NCI-H526 treated with DMSO at 0.1 percent for 48 hours (cell line): ENCODE results near the gene PRF1.
A peak's percentile ranks its signal among the peaks of the same experiment; 100 is the strongest.
"Not testable (repeated sequence)": the region's sequence is repeated elsewhere in the genome, so short reads cannot be mapped to it uniquely, and the experiment has no call there.

ENCODE experiments used
- DNase-seq: peaks from one replicate; lab custom pipeline; 2025; lab: John Stamatoyannopoulos, UW

The PRF1 gene

DNA sequence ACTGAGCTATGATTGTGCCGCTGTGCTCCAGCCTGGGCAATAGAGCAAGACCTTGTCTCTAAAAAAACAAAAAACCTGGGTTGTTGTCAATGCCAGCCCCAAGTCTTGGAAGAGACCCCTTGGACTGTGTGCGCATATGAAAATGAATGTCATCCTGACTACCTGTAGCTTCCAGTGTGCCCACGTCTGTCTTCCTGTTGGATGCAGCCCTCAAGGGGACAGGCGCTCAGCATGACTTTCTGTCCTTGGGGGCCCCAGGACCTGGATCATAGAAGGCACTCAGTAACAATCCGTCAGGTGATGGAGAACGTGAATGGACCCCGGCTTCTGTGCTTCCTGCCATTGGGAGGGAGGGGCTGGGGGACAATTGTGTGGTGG is 9.0 kb downstream of the PRF1 start:
- DNase-seq = no peak

DNA sequence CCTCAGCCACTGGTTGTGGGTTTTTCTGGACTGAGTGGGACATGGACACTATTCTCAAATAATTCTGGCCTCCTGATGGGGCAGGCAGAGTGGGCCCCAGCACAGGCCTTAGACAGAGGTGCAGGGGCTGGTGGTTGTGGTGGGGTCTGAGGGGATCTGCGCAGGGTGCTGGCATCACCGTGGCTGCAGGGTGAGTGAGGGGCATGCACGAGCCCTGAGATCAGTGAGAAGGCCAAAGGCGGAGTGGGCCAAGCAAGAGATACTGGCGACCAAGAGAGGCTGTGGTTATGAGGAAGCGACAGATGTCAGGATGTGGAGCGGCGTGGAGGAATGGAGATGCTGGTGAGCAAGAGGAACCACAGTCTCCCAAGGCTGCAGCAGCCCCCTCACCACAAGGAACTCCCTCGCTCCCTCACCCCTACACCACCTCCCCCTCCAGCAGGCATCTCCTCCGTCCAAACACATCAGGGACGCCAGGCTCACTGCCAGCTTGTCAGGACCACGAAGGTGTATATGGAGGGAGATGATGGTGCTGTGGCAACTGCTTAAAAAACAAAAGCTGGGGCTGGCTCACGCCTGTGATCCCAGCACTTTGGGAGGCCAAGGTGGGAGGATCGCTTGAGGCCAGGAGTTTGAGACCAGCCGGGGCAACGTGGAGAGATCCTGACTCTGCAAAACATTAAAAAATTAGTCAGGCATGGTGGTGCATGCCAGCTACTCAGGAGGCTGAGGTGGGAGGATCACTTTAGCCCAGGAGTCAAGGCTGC is 9.6 kb downstream of the PRF1 start:
- no peak for DNase-seq

DNA sequence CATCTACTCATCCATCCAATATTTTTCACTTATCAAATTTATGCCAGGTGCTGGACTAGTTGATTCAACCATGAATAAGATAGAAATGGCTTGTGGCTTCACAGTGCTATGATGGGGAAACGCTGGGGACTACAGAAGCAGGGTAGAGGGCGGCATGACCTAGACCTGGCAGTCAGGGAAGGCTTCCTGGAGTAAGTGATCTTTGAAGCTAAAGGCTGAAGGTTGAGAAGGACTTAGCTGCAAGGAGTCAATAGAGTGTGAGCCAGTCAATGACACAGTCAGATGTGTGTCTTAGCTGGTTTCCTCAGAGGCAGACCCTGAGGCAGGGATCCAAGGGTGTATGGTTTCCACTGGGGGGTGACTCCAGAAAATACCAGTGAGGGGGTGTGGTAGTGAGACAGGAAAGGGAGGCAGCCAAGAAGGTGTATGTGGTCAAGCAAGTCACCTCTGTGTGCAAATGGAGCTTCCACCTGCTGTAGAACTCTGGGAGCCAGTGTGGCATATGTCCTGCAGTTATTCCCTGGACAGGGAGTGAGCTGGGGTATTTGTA is 10.3 kb downstream of the PRF1 start:
- no peak for DNase-seq

DNA sequence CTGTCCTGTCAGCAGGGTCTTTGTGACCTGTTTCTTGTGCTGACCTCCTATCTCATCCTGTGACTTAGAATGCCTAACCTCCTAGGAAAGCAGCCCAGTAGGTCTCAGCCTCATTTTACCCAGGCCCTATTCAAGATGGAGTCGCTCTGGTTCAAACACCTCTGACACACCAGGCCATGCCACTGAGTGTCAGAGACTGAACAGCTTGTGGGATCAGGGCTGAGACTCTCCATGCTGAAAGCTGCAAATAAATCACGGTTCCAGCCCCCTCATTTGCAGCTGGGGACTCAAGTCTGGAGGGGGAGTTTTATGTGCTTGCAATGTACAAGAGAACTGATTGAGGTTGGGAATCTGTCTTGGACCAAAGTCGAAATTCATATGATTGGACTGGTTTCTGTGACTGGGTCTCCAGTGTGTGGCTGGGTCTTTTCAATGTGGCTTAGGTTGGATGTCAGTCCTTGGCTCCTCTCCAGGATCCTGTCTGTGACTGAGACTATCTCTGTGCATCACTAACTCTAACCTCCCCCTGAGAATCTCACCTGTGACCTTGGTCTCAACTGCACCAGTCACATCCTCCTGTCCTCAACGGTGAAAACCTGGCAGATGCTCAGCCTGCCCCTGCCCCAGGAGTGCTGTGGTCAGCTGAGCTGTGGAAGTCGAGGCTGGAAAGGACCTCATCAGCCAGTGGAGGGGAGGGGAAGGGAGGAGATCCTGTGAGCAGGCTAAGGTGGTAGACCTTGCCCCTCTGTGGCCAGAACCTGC is 11.7 kb downstream of the PRF1 start:
- no peak for DNase-seq

DNA sequence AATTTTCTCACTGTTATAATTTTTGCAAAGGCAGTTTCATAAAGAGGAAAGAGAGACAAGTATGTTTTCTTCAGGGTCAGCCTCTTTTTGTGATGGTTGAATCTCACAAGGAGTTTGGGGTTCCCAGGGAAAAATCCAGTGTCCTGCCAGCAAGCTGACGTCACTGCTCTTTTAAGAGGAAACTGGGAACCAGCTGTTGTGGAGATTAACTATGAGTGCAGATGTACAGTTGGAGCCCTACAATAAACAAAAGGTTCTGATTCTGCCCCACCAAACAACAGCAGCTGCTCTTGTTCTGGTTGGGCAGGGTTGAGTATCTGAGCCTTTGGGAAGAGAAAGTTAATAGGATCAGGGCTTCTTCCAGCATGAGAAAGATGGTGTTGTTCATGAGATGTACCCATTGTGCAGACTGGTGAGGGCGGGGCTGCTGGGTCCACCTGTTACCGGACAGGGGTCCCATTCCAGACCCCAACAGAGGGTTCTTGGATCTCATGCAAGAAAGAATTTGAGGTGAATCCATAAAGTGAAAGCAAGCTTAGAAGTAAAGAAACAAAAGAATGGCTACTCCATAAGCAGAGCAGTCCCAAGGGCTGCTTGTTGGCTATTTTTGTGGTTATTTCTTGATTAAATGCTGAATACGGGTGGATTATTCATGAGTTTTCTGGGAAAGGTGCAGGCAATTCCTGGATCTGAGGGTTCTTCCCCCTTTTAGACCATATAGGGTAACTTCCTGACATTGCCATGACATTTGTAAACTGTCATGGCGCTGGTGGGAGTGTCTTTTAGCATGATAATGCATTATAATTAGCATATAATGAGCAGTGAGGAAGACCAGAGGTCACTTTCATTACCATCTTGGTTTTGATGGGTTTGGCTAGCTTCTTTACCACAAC is 12.5 kb downstream of the PRF1 start:
- no peak for DNase-seq

DNA sequence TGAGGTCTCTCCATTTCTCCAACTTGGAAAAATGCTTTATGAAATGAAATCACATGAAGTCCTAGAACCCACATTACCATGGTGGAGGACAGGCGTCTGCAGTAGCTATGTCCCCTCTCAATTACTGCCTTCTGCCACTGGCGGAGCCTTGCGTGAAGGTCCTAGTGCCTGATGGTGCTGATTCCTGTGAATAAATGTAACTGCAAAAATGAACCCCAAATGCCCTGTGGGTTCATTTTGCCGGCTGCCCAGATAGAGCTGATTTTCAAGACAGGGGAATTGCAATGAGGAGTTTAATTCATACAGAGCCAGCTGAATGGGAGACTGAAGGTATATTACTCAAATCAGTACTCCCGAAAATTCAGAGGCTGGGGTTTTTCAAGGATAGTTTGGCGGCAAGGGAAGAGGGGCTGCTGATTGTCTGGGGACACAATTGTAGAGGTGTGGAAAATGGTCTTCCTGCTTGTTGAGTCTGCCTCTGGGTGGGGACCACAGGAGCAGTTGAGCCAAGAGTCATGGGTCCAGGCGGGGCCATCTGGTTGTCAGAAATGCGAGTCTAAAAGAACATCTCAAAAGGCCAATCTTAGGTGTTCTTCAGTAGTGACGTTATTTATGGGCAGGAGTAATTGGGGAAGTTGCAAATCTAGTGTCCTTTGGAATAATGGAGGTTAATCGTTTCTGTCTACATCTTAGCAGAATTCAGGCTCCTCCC is 13.5 kb downstream of the PRF1 start:
- DNase-seq = no peak

DNA sequence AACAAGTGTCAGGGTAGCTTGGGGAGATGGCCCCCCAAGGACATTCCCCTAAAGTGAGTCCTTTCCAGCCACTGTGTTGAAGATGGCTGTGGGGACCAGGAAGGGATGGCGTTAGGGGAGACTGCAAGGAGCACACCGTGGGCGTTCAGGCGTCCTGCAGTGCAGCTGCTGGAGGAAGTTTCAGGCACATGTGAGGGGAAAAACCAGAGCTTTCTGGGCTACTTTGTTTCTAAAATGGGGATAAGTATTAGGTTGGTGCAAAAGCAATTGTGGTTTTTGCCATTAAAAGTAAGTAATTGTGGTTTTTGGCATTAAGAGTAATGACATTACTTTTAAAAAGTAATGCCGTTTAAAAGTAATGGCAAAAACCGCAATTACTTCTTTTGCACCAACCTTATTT is 14.3 kb downstream of the PRF1 start:
- DNase-seq = no peak

DNA sequence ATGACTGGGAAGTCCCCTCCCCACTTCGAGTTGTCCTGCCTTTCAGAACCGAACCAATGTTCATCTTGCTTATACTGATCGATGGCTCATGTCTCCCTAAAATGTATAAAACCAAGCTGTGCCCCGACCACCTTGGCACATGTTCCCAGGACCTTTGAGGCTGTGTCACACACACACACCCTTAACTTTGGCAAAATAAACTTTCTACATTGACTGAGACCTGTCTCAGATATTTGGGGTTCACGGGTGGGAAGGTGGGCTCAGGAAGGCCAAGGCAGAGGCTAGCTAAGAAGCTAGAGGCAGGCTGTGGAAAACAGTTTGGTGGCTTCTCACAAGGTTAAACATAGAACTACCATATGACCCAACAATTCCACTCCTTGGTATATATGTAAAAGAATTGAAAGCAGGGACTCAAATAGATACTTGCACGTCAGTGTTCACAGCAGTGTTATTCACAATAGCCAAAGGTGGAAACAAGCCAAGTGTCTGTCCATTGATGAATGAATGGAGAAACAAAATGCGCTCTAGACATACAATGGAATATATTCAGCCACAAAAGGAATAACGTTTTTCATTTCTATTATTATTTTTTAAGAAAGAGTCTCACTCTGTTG is 15.4 kb downstream of the PRF1 start:
- DNase-seq = no peak

DNA sequence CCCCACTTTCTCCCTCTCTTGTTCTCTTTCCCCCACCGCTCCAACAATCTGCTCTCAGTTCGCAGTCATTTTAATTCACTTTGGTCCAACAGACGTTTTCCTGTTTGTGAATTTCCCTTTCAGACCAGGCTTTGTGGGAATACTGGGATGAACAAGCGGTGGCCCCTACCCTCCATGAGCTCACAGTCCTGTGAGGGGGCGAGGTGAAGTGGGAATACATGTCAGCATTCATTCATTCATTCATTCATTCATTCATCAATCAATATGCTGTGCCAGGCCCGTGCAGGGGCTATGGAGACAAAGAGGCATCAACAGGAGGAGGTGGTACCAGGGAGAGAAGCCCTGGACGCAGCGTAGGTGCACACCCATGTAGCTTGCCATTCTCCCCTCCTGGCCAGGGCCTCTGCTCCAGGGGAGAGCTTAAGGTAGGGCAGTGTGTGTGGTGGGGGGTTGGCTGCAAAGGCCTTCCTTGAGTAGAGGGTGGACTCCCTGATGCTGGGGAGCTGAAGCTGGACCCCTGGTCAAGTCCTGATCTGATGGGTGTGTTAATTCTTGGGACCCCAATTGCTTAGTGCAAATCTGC is 16.1 kb downstream of the PRF1 start:
- DNase-seq = no peak

DNA sequence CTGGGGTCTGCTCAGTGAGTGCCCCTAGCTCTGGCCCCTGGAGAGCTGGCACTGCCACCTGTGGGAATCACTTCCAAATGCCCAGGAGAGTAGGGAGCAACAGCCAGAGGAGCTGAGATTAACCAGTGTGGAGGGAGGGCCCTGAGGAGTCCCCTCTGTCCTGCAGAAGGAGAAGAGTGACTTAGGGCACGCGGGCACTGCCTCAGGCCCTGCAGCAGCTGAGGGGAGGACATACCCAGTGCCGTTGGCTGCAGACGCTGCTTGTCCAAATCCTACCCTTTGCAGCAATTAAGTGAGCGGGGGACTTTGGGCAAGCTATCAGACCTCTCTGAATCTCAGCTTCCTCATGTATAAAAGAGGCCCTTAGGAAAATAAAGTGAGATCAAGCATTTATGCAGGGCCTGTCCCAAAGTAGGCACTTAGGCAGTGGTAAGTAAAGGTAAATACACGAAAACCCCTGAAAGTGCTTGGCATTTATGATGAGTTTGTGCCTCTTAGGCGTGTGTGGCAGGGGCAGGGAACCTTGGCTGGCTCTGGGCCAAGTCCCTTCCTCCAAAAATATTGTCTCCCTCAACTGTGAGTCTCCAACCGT is 16.9 kb downstream of the PRF1 start:
- no peak for DNase-seq

DNA sequence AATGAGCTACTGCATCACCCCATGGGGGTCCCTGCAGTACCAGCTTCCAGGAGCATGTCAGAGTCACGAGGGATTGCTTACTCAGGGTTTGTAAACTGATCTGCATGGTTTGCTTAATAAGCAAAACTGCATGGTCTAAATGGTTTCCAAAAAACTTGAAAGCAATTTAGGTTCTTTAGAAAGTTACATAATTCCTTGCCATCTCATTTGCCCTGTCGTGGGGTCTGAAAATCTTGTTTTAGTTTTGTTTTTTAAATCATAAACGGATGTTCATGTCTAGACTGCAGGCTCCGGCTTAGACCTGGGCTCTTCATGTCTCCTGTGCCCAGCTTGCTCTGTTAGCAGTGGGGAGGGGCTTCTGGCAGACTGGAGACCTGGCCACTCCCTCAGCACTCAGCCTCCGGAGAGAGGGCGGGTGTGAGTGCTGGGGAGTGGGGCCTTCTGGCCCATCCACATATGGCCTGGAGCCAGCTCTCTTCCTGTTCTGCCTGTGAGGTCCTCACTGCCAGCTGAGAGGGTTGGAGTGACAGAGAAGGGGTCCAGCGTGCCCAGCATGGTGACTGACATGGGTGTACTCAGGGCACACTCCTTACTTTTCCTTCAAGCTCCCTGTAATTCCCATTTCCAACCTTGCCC is 17.5 kb downstream of the PRF1 start:
- DNase-seq = peak; percentile 30

DNA sequence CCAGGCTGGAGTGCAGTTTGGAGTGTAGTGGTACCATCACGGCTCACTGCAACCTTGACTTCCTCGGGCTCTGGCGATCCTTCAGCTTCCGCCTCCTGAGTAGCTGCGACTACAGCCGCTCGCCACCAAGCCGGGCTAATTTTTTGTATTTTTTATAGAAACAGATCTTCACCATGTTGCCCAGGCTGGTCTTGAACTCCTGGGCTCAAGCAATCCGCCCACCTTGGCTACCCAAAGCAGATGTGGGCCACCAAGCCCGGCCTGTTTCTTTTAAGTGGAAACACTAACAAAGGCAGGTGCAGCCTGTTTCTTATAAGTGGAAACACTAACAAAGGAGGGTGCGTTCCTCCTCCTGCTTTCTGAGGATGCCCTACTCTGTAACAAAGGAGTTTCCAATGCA is 18.2 kb downstream of the PRF1 start:
- no peak for DNase-seq

DNA sequence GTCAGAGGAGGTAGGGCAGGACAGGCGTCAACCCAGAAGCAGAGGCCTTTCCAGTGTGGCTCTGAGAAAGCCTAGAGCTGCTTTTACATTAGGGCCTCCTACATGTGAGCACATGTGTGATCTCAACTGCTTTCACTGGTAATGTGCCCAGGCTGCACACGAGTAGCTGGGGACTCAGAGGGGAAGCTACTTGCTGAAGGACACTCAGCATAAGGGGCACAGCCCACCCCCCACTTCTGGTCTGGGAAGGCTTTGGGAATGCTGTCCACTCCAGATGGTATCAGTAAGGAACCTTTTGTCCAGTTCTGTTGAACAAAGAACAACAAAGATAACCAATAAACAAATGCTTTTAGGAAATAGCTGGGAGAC is 18.9 kb downstream of the PRF1 start:
- no peak for DNase-seq

DNA sequence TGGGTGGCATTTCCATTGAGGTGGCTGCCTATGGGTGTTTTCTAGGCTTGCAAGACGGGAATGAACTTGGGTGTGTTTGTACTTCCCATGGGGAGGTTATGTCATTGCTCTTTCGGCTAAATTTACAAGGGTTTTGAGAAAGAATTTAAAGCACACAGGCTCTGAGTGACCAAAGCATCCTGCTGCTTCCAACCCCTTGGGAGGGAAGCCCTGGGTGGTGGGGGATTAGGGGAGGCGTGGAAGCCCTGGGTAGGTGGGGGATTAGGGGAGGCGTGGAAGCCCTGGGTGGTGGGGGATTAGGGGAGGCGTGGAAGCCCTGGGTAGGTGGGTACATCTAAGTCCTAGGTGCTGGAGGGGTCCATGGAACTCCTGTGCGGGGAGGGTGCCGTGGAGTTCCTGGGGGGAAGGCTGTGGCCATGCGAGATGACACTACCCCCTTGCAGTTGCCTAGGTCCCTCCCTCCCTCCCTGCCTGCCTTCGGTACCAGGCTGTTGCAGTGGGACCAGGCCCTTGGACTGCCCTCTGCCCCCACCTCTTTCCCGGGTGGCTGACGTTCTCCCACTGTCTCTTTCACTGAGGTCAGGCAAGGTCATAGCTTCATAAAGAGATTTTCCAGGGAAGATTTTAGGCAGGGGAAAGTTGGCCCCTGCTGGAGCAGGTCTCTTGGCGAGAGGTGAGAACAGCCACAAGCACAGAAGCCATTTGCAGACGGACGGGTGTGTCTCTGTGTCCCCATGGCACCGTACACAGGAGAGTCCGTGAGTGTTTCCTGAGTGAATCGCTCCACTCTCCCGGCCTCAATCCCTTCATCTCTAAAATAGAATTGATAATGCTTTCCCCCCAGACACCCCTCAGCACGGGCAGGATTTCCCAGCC is 19.5 kb downstream of the PRF1 start:
- DNase-seq = no peak

DNA sequence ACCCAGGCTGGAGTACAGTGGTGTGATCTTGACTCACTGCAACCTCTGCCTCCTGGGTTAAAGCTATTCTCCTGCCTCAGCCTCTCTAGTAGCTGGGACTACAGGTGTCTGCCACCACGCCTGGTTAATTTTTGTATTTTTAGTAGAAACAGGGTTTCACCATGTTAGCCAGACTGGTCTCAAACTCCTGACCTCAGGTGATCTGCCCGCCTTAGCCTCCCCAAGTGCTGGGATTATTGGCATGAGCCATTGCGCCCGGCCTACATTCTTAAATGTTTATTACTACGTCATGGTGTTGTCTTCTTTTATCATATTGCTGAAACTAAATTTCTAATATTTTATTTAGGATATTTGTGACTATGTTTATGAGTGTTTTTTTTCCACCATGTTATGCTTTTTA is 21.4 kb downstream of the PRF1 start:
- not testable (repeated sequence) for DNase-seq

DNA sequence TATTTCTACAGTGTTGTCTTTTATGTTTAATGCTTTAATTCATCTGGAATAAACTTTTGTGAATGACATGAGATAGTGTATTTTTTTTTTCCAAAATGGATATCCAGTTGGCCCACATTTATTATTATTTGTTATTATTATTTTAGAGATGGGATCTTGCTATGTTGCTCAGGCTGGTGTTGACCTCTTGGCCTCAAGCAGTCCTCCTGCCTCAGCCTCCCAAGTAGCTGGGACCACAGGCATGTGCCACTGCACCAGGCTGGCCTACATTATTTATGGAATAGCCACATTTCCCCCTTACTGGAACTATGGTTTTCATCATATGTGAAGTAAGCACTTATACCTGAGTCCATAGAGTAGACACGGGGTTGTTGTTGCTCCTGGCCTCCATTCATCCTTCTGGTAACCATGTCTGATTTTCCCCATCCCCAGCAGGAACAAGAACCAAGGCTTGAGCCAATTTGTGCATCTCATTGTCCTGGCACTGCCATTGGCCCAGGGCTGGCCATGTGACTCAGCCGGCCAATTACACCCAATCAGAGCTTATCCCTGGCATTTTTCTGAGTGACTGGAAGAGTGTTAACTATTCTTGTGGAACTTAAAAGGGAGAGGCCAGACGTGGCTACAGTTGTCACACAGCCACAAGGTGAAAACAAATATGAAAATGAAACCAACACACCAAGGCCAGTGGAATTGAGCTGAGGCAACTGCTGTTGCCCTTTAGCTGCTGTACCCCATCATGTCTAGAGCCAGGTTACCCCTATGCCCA is 23.1 kb downstream of the PRF1 start:
- no peak for DNase-seq

DNA sequence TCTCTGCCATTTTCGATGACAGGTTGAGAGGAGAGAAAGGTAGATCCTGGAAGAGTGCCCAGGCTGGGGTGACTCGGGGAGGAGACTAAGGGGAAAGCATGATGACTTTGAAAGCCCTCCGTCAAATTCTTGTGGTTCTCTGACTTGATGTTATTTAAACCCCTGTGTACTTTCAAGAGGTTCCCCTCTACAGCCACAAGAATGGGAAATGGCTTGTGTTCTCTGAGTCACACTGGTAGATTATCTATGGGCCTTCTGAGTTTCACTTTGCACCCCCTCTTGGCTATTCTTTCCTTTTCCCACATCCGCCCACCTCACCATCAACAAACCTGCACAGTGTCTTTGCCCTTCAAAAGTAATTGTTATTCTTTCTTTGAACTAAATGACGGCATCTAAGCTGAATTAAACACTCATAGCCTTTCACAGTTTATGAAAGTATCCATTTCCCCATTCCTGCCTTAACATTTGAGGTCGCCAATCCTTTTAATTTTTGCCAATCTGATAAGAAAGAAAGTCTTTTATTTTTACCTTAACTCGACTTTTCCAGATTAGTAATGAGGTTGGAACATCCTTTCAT is 24.1 kb downstream of the PRF1 start:
- DNase-seq = no peak
